GM19468 (cell line): Measurements from ENCODE around the gene CREB3L2.

Experiments used
- ATAC-seq: cut with Tn5 transposase; IDR thresholded peaks from one replicate; pipeline ENCODE4 v1.9.1; 2021; ENCODE audit warnings: mild to moderate bottlenecking, moderate library complexity, moderate number of reproducible peaks; ENCODE audit not compliant: unreplicated experiment; ENCODE audit errors: extremely low read depth

Gene CREB3L2

GRCh38 chr7:137956591-137956990 lies 45.3 kb downstream of the CREB3L2 start:
- no peak for ATAC-seq

GRCh38 chr7:137956183-137956582 lies 45.7 kb downstream of the CREB3L2 start:
- no peak for ATAC-seq

- no peak for ATAC-seq
Observed at GRCh38 chr7:137954614-137955013, 47.3 kb downstream of the CREB3L2 start.

- ATAC-seq: no peak
Observed at GRCh38 chr7:137953665-137954470, 48.0 kb downstream of the CREB3L2 start.

- ATAC-seq: no peak
Observed at GRCh38 chr7:137953043-137953664, 48.7 kb downstream of the CREB3L2 start.

- no peak for ATAC-seq
Observed at GRCh38 chr7:137952426-137952805, 49.5 kb downstream of the CREB3L2 start.

- no peak for ATAC-seq
Observed at GRCh38 chr7:137951700-137952425, 50.0 kb downstream of the CREB3L2 start.

GRCh38 chr7:137950967-137951366 lies 50.9 kb downstream of the CREB3L2 start:
- no peak for ATAC-seq

- ATAC-seq: no peak
Observed at GRCh38 chr7:137950263-137950621, 51.6 kb downstream of the CREB3L2 start.

- no peak for ATAC-seq
Observed at GRCh38 chr7:137949416-137950262, 52.2 kb downstream of the CREB3L2 start.

- ATAC-seq: no peak
Observed at GRCh38 chr7:137948845-137949330, 53.0 kb downstream of the CREB3L2 start.

GRCh38 chr7:137948083-137948844 lies 53.6 kb downstream of the CREB3L2 start:
- no peak for ATAC-seq

GRCh38 chr7:137947046-137947445 lies 54.8 kb downstream of the CREB3L2 start:
- ATAC-seq: no peak

GRCh38 chr7:137946011-137946410 lies 55.9 kb downstream of the CREB3L2 start:
- no peak for ATAC-seq

- ATAC-seq: no peak
Observed at GRCh38 chr7:137944168-137944567, 57.7 kb downstream of the CREB3L2 start.

GRCh38 chr7:137943132-137943551 lies 58.7 kb downstream of the CREB3L2 start:
- ATAC-seq: no peak

- ATAC-seq: no peak
Observed at GRCh38 chr7:137942484-137943115, 59.3 kb downstream of the CREB3L2 start.

- no peak for ATAC-seq
Observed at GRCh38 chr7:137940656-137941518, 61.0 kb downstream of the CREB3L2 start.
